ENCODE results near the gene LENG1.

LENG1 gene

DNA sequence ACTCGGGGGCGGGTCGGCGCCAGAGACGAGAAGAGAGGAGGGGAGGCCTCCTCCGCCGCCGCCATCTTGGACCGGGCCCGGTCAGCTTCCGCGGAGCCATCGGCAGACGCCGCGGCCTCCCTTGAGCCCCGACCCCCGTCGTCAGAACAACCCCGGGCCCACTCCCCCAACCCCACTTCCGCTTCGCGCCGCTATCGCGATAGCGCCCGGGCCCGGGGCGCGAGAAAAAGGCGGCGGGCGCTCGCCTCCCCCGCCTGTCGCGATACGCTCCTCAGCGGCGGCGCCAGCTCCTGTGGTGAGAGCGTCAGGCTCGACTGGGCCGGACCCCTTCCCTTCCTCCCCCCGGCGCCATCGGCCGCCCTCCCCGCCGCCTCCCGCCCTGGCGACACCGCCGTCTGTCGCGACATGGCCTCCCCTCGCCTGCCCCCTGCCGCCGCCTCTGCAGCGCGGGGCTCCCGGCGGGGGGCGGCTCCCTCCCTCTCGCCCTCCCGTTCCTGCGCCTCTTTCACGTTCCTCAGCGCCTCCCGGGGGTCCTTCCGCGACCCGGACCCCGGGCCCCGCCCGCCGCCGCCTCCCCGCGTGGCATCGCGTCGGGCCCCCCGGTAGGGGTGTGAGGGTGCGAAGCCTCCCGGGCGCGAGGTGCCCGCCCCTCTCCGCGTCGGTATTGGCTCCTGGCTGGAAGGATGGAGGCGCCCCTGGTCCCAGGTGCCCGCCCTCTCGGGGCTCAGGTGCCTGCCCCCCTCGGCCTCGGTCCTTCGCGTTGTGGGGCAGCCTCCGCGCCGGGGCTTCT, 21.6 kb downstream of the LENG1 start, which contains the start of gene CNOT3:
Gene CNOT3, plus strand, starts transcription at position 64 of the 790 bp plus-strand sequence. CDS start 5,217 bp downstream, outside the sequence.
- DNase-seq: no peak

DNA sequence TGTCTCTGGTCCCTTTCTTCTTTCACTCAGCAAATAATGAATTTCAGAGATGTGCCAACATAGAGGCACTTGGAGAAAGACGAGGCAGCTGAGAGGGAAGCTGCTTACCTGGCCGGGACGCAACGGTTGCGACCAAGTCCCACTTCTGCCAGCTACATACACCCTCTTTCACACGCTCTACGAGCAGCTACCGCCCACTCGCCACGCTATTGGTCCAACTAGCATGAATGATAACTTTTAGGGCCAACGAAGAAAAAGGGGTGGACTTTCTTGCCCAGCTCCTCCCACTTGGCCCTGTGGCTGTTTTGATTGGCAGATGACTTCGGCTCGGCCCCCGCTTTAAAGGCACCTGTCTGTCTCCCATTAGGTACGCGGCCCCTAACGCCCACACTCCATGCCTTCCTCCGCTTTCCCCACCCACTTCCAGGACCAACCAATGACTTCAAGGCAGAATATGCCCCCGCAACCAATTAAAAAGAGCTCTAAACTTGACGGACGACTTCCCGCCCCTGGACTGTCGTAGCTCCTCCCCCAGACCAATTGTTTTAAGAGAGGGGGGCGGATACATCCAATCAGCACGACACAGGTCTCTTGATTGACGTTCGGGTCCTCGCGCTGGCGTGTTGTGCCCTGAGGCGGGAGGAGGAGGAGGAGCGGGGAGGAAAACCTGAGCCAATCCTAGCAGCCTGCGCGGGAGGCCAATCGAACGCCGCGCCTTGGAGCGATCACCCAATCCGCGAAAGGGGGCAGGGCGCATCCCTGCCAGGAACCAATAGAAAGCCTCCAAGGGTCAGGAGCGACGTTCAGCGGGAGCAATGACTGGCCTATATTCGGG, 22.4 kb downstream of the LENG1 start:
- DNase-seq: peak; percentile 100

DNA sequence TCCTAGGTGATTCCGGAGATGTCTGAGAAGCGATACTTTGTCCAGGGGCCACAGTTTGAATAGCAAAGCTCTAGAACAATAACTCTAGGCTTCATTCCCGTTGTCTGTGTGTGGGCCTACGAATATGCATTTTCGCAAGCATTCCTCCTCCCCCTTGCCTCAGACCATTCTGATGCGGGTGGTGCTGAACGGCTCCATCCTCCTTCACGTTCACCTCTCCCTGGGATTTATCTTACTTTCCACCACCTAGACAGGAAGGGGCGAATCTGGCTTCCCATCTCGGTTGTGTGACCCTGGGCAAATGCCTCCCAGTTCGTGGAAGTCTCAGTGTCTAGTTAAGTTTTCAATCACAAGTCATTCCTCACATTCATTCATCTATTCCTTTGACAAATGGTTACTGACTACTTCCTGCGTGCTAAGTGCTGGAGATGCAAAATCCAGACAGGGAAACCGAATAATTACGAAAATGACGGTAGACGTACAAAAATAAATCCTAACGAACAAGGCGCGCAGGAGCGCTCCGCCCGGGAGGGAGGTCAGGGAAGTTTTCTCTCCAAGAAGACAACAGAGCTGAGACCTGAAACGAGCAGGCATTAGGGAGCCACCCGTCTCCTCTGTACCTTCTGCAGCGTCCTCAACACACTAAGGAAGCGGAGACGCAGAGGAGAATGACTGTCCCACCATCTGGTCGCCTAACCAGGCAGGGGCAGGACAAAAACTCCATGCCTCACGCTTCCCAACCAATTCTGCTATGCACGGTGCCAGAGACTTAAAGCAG, 23.2 kb downstream of the LENG1 start:
- no peak for DNase-seq

DNA sequence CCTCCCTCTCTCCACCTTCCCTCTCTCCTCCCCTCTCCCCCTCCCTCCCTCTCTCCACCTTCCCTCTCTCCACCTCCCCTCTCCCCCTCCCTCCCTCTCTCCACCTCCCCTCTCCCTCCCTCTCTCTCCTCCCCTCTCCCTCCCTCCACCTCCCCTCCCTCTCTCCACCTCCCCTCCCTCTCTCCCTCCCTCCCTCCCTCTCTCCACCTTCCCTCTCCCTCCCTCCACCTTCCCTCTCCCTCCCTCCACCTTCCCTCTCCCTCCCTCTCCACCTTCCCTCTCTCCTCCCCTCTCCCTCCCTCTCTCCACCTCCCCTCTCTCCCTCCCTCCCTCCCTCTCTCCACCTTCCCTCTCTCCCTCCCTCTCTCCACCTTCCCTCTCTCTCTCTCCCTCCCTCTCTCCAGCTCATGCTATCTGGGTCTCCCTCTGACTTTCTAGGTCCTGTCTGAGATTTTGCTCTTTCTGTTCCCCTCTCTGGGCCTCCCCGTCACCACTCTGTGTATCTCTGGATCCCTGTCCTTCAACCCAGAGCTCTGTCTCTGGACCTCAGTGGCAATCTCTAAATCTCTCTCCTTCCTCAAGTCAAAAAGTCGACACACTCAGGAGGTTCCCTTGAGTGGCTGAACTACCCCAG, 25.4 kb downstream of the LENG1 start:
- DNase-seq: no peak

DNA sequence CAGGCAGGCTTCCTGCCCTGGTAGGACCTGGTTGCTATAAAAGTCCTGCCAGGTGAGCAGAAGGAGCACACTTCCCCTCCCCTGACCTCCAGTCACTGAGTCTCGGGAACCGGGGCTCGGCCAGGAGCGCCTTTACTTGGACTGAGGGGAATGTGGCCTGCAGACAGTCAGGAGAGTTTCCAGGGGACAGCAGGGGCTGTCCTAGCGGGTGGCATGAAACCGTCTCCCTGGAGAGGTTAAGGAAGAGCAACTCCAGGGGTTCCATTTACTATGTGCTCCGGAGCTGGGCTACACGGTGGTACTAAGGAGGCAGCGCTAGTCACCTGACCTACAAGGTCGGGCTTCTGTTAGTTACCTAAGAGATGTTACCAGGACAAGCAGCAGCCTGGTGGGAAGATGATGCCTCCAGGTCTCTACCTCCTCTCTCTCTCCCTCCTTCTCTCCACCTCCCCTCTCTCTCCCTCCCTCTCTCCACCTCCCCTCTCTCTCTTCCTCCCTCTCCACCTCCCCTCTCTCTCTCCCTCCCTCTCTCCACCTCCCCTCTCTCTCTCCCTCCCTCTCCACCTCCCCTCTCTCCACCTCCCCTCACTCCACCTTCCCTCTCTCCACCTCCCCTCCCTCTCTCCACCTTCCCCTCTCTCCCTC, 26.1 kb downstream of the LENG1 start:
- DNase-seq: no peak

DNA sequence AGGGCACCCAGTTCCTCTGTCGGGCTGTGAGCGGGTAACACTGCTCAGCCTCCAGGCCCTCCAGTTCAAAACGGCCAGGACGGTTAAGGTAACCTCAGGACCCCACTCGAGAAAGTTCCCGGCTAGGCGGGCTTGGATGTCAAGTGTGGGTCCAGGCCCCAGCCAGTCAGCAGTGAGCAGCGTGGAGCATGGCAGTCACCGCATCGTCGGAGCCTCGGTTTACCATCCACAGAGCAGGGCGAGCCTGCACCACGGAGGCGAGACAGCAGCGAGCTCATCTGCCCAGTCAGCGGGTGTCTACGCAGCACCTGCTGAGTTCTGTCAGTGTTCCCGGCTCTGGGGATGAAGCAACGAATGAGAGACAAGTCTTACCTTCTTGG, 29.9 kb downstream of the LENG1 start:
- no peak for DNase-seq

DNA sequence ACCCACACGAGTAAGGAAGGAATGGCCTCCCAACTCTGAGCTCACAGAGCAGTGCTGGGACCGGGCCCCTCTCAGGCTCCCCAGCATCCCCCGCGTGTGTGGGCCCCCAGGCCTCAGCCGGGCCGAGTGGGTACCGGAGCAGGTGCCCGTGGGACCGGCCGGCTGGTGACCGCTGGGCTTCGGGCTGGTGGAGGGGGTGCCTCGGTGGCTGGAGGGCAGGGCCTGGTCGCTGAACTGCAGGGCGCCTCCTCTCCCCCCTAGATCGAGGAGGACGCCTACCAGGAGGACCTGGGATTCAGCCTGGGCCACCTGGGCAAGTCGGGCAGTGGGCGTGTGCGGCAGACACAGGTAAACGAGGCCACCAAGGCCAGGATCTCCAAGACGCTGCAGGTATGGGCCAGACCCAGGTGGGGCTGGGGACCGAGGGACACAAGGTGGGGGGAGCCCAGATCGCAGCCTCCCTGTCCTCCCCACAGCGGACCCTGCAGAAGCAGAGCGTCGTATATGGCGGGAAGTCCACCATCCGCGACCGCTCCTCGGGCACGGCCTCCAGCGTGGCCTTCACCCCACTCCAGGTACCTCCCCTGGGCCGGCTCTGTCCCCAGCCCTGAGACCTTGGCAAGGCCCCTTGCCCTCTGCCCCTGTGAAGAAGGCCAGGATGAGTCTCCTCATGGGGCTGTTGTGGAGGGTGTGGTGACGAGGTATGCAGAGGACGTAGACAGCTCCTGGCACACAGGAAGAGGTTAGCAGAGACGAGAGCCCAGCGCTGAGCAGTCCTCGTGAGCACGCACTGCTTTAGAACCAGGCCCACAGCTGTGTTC, 30.5 kb downstream of the LENG1 start:
- no peak for DNase-seq

DNA sequence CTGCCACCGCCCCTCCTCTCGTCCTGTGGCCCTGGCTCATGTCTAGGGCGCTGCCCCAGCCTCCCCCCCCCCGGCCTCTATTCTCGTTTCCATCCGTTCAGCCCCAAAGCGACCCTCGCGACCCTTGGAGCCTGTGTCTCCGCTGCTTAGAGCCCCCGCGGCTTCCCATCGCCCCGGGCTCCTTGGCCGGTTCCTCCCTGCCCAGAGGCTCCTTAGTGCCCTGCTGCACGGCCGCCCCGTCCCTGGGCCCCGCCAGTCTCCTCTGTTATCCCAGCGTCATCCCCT, 31.1 kb downstream of the LENG1 start:
- no peak for DNase-seq

DNA sequence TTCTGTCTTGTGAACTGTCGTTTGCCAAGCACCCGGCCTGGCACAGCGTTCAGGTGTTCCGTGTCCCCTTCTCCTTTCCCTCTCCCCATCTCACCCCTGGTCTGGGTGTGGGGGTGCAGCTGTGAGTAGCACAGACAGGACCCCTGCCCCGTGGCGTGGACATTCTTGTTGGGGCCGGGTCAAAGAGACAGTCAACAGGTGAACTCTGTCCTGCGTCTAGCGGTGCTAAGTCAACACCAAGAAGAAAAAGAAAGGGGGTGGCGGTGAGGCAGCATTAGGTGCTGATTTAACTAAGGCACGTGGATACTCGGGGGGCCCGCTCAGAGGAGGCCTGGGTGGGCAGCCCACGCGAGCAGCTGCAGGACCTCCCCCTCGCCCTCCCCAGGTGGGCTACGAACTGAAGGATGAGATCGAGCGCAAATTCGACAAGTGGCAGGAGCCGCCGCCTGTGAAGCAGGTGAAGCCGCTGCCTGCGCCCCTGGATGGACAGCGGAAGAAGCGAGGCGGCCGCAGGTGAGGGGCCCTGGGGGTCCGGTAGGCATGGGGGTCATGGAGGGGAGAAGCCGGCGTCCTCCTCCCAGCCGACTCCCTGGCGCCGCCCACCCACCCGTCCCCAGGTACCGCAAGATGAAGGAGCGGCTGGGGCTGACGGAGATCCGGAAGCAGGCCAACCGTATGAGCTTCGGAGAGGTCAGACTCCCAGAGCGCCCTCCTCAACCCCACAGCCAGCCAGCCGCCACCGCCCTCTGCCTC, 31.7 kb downstream of the LENG1 start:
- no peak for DNase-seq

DNA sequence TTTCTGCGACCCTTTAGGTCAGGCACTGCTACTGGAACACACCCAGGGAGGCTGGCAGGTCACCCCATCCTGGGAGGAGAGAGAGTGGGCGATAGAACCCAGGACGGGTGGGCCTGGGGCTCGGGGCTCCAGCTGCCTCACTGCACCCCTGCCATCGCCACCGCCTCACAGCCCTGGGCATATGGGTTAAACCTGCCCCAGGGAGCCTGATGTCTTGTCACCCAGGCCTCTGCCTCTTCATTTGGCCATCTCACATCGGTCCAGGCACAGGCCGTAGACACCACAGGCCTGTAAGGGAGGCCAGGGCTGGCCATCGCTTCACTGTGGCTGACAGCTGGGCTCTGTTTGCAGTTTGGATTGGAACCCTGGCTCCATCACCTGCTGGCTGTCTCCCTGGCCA, 33.8 kb downstream of the LENG1 start:
- DNase-seq: no peak

DNA sequence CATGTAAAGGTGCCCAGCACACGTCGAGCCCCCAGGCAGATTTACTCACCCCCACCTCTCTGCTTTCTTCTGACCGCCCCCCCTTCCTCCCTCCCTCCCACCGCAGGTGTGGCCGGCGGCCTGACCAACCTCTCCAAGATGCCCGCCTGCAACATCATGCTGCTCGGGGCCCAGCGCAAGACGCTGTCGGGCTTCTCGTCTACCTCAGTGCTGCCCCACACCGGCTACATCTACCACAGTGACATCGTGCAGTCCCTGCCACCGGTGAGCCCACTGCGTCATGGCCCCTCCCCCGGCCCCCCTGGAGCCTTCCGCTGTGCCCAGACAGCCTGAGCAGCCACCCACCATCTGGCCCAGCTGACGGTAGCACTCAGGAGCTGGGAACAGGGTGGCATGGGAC, 35.1 kb downstream of the LENG1 start:
- no peak for DNase-seq

DNA sequence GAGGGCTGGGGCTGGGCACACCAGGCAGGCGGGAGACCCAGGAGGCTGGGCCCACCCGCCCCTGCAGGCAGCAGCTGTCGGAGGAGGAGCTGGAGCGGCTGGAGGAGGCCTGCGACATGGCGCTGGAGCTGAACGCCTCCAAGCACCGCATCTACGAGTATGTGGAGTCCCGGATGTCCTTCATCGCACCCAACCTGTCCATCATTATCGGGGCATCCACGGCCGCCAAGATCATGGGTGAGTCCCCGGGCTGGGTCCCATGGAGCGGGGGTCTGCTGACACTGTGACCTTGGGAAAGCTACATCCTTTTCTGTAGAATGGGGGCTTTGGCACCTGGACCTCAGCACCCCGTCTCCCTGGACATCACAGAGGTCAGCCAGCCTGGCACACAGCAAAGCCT, 35.8 kb downstream of the LENG1 start:
- DNase-seq: no peak

DNA sequence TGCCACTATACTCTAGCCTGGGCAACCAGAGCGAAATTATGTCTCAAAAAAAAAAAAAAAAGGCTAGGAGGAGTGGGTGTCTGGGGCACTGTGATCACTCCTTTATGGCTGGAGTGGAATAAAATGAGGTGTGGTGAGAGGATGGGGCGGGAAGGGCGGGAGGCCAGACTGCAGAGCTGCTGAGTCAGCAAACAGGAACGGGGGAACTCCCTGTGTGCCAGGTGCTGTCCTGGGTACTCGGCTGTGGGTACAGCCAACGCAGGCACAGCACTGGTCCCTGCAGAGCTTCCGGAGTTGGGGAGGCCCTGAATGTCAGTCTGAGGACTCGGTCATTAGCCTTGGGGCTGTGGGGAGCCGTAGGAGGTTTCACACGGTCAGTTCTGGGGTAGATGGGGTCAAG, 38.3 kb downstream of the LENG1 start:
- DNase-seq: no peak

DNA sequence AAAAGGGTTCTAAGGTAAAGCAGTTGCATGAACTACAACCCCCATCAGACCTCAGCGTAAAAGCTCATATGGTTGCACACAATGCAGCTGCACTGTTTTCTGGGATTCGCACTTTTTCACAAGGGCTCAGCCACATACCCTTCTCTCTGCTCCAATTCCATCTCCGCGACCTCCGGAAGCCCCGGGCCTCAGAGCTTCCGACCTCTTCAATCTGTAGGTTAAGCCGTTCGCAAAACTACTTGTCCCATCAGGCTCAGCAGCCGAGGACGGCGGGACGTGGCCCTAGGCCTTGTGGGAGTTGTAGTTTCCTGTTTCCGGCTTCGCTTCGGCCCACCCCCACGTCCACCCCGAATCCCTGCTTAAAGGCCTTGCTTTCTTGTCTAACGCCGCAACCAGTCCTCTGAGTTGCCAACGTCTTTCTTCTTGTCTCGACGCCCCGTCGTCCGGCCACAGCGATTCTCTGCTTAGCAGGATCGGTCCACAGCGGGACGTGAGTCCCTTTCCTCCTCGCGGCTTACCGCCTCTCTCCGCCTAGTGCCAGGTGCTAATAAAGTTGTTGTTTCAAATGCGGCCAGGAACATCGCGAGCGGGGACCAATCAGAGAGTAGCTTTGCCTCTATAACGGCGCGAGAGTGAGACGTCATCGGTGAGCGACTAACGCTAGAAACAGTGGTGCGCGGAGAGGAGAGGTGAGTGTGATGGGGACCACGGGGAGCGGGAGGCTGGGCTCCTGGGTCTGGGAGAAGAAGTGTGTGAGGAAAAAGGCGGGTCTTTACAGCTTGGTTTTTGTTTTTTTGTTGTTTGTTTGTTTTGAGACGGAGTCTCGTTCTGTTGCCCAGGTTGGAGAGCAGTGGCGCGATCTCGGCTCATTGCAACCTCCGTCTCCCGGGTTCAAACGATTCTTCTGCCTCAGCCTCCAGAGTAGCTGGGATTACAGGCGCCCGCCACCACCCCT, 44.1 kb downstream of the LENG1 start, which contains the start of the genes PRPF31 and TFPT:
Gene PRPF31, plus strand, starts transcription at position 646 of the 955 bp plus-strand sequence. CDS start 2,525 bp downstream, outside the sequence.
Gene TFPT, minus strand, starts transcription at position 549 of the 955 bp plus-strand sequence. Its CDS starts 388 bp downstream, at position 161.
- DNase-seq: peak; percentile 98

DNA sequence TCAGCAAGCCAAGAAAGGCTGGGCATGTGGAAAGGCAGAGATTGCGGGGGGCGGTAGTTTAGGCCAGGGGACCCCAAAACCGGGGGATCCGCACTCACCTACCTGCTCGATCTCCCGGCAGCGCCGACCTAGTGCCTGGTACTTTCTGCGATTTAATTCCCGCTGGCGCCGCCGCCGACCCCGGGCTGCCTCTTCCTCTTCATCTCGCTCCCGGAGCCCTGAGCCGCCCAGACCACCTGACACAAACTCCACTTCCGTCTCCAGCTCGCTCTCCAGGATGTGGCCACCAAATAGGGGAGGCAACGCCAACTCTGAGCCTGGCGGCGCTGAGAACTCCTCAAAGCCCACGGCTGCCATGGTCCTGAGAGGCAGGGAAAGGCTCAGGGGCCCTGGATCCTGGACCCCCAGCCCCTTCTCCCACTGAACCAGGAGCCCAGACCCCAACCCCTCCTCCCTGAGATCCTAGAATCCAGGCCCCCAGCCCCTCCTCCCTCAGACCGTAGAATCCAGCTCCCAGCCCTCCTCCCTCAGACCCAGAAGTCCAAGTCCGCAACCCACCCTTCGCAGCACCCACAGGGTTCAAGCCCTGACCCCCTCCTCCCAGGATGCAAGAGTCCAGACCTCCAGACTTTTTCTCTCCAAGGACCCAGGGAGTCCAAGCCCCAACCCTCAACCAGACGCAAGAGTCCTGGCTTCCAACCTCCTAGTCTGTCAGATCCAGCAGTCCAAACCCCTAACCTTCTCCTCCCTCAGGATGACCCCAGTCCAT, 45.0 kb downstream of the LENG1 start:
- DNase-seq: peak; percentile 40

DNA sequence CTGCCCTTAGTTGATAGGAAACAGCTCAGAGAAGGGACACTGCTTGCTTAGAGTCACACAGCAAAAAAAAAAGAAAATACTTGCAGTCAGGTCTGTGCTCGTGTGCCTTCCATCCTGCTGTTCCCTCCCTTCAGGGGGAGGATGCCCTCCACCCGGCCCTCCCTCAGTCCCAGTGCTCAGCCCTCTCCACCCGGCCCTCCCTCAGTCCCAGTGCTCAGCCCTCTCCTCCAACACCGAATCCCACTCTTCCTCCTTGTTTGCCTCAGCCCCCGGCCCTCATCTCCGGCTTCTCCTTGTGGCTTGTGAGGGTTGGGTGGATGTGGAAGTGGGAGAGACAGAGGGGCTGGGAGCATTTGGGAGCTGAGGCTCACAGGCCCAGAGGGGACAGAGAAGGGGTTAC, 49.9 kb downstream of the LENG1 start:
- DNase-seq: no peak

DNA sequence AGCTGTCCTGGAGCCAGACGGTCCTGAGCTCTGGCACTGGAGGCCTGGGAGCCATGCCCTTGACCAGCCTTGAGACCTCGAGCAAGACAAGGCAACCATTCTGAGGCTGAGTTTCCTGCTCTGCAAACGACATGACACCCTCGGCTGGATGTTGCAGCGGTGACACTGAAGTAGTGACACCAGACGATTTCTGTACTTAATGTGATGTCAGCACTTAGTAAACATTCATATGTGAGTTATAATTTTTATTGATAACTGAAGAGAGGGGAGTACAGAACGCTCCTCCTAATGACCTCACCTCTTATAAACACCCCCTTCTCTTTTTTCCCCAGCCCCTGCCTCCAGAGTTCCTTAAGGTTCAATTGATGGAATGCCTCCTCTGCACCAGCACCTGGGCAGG, 51.0 kb downstream of the LENG1 start:
- no peak for DNase-seq

DNA sequence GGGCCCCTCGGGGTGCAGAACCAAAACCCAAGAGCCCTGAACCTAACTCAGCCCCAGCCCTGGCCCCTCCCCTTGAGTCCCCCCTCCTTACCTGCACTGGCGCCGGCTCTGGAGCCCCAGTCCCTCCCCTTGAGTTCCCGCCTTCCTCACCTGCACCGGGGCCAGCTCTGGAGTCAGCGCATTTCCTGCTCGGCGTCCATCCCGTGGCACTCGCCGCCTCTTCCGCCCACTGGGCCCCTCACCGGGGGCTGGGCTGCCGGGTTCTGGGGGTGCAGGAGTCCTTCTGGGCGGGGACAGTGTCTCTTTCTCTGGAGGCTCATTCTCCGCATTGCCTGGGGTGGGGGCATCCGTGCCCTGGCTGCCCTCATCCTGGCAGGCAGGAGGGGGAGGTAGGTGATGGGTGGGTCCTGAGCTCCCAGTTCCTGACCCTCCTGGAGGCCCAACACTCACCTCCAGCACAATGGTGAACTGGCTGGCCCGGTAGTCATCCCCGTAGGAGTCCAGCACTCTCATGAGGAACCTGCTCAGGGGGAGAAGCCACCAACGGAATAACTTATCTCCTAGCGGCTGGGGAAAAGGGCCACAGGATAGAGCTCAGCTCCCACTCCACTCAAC, 51.5 kb downstream of the LENG1 start:
- no peak for DNase-seq
